ENCODE data around the gene PIGQ. TPM values are rescaled to one million over a fixed set of nuclear protein-coding genes. Genes with fewer than 3 reads are reported as not detected.

Gene PIGQ
- total and polyA plus RNA-seq, 2 of the 8 experiments (the other 6 are each of a cell fraction or from before 2014, with no cell fraction given): 36.0 to 49.2 TPM

- Histone ChIP-seq H2BK5ac (ENCODE audit: low read depth, low read length) (no peak overlapping the region; the same call in 1 of the 2 replicates), H3K9ac (replicated peaks in 1 of 4; ENCODE audit: extremely low read depth in 1 of 4, low read depth in 3 of 4, low read length in 3 of 4) (no peak overlapping the region), H2BK20ac (ENCODE audit: low read length) (no peak overlapping the region), H3K18ac (ENCODE audit: extremely low read depth, low read length) (no peak overlapping the region), H3K4me2 (ENCODE audit: insufficient read depth in 1 of 2, low read depth in 2 of 2, low read length in 2 of 2) (no peak overlapping the region), H3K4me3 (ENCODE audit: extremely low read depth in 1 of 4, insufficient read depth in 2 of 4, low read depth in 3 of 4, low read length in 4 of 4) (no peak overlapping the region), H4K5ac (ENCODE audit: insufficient read length, low read depth, low read length) (no peak overlapping the region), H3K4me1 (replicated peaks in 1 of 4; ENCODE audit: control insufficient read depth in 3 of 4, insufficient read depth in 4 of 4, low read length in 3 of 4) (no peaks in the 10 kb centered on the region), H3K4ac (replicated peaks; ENCODE audit: insufficient read length, low read depth, low read length) (no peak overlapping the region), H2BK12ac (ENCODE audit: low read depth, low read length) (no peak overlapping the region), H3K79me2 (ENCODE audit: control insufficient read depth in 1 of 2, insufficient read depth in 2 of 2, low read length in 2 of 2) (peaks cover 0 to 8% of the 10 kb centered on the region in 2 experiments; a peak in 1 of 4 replicates), H4K91ac (replicated peaks; ENCODE audit: insufficient read length, low read length) (no peak overlapping the region), H3K23ac (ENCODE audit: insufficient read length) (no peak overlapping the region), H2BK120ac (replicated peaks; ENCODE audit: low read depth, low read length) (no peak overlapping the region), H3K56ac (replicated peaks; ENCODE audit: insufficient read length, low read depth, low read length) (no peak overlapping the region), H3K27me3 (replicated peaks in 1 of 4; ENCODE audit: control insufficient read depth in 3 of 4, extremely low read depth in 1 of 4, insufficient read depth in 3 of 4, low read length in 3 of 4) (no peaks in the 10 kb centered on the region), H3K36me3 (ENCODE audit: control insufficient read depth in 2 of 4, insufficient read depth in 4 of 4, low read length in 3 of 4) (peaks cover 0 to 32% (median 2%) of the 10 kb centered on the region in 4 experiments; a peak in 2 of 8 replicates), H3K14ac (ENCODE audit: insufficient read length) (no peak overlapping the region), H2AFZ (ENCODE audit: low read length) (no peak overlapping the region), H3K23me2 (ENCODE audit: low read depth, low read length) (no peaks in the 10 kb centered on the region), H2AK5ac (ENCODE audit: low read depth, low read length) (no peak overlapping the region), H2BK15ac (ENCODE audit: low read length) (no peak overlapping the region), H4K20me1 (replicated peaks in 1 of 2; ENCODE audit: control insufficient read depth in 1 of 2, insufficient read depth in 2 of 2, low read length in 2 of 2) (peaks cover 2 to 8% of the 10 kb centered on the region in 2 experiments), H3K27ac (ENCODE audit: low read depth, low read length) (no peak overlapping the region), H3K79me1 (ENCODE audit: low read depth, low read length) (no peaks in the 10 kb centered on the region), H4K8ac (ENCODE audit: extremely low read depth, insufficient read depth, low read length) (no peak overlapping the region; the same call in 1 of the 2 replicates), H3K9me3 (ENCODE audit: insufficient read depth in 2 of 2, low read depth in 1 of 2, low read length in 1 of 2) (no peaks in the 10 kb centered on the region; a peak in 1 of 4 replicates)
- DNase-seq (ENCODE audit: low read depth in 1 of 2, low spot score in 2 of 2): no peak
- ChIA-PET POLR2A (ENCODE audit: partially characterized antibody) (interaction anchor here (1.2 to 1.4 kb wide), 2 partner anchors 9 to 12 kb away, joined by 3 to 6 read pairs; no protein-coding TSS in a partner anchor), CTCF (ENCODE audit: partially characterized antibody) (interaction anchor here (0.7 to 1.9 kb wide), 10 partner anchors 9 to 61 kb away, joined by 3 to 17 read pairs (median 4); no protein-coding TSS in a partner anchor)
- no peak for FAIRE-seq
- 96% methylated on average over 21 of the region's 21 CpGs; no CpG with 5 or more reads in 1 of the 2 experiments for WGBS, 2 experiments (ENCODE audit: extremely low coverage in 1 of 2, insufficient coverage in 1 of 2, insufficient read length in 1 of 2, insufficient replicate concordance in 2 of 2, low coverage in 1 of 2, low lambda C conversion rate in 2 of 2, missing lambda C conversion rate in 1 of 2)
- TF ChIP-seq TEAD4 (IDR thresholded peaks at IDR 0.05; ENCODE audit: low read depth, low read length) (no peak), CBX5 (IDR thresholded peaks at IDR 0.05; ENCODE audit: low read depth, low read length) (no peak), CREB1 (IDR thresholded peaks at IDR 0.05) (no peak), ATF3 (IDR thresholded peaks at IDR 0.05; ENCODE audit: insufficient read depth, low read depth, low read length) (no peak), CHD1 (IDR thresholded peaks at IDR 0.05; ENCODE audit: low read depth, low read length) (no peak), JUN (IDR thresholded peaks at IDR 0.05; ENCODE audit: low read depth, low read length) (no peak), POLR2A (IDR thresholded peaks at IDR 0.05; ENCODE audit: control extremely low read depth in 1 of 2, low read depth in 2 of 2, low read length in 2 of 2) (no peak), TAF7 (optimal IDR thresholded peaks at IDR 0.05; ENCODE audit: borderline replicate concordance, low read depth, low read length) (no peak), HDAC6 (IDR thresholded peaks at IDR 0.05; ENCODE audit: low read depth, low read length) (no peak), EZH2 (IDR thresholded peaks at IDR 0.05; ENCODE audit: low read depth, low read length, severe bottlenecking) (no peak), RAD21 (IDR thresholded peaks at IDR 0.05 in 1 of 2, conservative IDR thresholded peaks at IDR 0.05 in 1 of 2; ENCODE audit: low read depth in 2 of 2, low read length in 2 of 2) (no peak), KDM5A (IDR thresholded peaks at IDR 0.05; ENCODE audit: low read length) (no peak), NANOG (IDR thresholded peaks at IDR 0.05; ENCODE audit: insufficient read depth, low read depth, low read length, poor library complexity, severe bottlenecking) (no peak)
Measured at GRCh38 chr16:548586-548985, 21.2 kb upstream of the PIGQ start.

Data from H1 (cell line).